GM19025 (cell line): ENCODE results near the gene PEMT.

Experiments used
- ATAC-seq: cut with Tn5 transposase; IDR thresholded peaks from one replicate; pipeline ENCODE4 v1.9.1; 2021; ENCODE audit warnings: mild to moderate bottlenecking, low read depth, moderate library complexity; ENCODE audit not compliant: unreplicated experiment

The PEMT gene

GRCh38 chr17:17506181-17506741 lies 85.2 kb downstream of the PEMT start:
- ATAC-seq = no peak

DNA sequence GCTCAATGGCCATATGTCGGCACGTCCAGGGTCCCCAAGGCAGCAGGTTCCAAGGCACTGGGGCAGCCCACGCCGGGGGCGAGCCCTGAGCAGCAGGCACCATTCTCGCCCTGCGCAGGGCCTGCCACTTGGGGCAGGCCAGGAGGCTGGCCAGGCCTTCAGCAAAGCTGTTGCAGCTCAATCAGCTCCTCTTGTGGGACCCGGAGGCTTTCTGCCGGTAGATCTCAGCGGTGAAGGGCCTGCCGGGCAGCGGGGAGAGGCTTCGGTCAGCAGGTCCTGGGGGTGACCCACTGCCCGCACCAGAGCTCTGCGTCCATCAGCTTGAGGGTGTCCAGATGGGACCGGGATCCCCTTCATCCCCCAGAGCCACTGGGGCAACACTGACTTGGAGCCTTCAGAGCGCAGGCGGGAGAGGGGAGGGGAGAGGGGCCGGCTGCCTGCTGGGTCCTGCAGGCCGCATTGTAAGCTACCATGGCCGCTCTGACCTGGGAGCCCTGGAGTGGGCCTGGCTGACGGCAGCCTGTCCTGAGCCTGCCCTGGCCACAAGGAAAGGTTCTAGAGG lies 85.8 kb downstream of the PEMT start:
- ATAC-seq = no peak

DNA sequence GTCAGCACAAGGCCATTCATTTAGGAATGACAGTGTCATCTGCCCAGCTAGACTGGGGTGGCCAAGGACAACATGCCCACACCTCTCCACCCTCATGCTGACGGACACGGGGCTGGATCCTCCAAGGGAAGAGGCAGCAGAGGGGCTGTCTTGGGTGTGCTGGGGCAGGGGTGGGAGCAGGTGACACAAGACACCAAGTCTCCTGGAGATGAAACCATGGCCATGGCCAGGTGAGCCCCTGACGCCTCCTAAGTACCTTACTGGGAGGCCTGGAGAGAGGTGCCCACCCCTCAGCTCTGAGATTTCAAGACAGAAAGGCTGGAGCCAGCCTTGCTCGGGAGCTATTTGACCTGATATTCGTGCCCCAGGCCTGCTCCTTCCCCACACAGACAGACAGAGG lies 86.4 kb downstream of the PEMT start:
- no peak for ATAC-seq

GRCh38 chr17:17504341-17505140 lies 87.0 kb downstream of the PEMT start:
- no peak for ATAC-seq

DNA sequence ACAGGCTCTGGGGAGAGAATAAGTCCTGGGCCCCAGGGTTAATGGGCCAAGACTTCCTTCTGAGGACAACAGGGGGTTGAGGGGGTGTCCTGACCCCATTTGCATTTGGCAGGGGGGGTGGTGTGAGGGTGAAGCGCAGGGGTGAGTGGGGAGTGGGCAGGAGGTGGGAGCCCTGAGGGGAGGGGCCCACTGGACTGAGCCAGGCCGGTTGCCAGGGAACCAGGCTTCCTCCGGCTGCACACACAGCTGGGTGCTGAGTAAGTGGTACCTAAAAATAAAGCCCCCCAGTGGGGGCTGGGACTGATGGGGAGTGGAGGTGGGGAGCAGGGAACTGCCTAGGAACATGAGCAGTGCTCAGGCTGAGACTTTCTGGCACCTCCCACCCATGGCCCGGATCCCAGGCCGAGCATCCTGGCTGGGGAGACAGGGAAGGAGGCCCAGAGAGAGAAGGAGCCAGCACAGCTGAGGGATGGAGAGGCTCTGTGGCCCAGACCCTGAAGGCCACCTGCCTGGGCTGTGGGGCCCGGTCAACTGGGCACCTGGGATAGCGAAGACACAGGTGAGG lies 87.9 kb downstream of the PEMT start:
- ATAC-seq = no peak

DNA sequence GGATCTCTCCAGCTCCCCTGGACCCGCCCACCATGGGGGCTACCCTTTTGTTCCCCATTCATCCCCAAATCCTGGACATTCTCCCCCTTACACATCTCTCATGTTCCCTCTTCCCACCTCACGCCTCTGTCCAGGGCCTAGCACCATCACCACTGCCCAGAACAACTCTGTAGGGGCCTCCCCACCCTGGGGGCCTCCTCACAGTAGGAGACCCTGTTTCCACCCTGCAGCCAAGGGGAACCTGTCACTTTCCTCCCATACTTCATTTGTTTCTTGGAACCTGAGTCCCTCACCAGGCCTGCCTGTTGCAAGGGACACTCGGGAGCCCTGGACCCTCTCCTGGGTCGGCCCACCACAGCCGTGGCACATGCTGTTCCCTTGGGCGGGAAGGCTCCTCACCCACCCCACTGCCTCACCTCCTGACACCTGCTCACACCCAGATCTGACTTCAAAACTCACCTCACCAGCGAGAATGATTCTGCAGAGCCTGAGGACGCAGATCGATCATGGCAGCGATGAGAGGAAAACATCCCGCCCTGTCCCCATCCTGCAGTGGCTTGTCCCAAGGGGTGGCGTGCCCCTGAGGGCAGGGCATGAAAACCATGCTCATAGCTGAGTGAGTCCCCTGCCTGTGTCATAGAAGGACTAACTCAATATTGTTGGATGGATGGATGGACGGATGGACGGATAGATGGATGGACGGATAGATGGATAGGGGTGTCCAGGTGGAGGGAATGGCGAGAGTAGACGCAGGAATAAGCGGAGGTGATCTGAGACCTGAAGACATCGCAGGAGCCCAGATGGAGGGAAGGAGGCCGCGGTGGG lies 88.6 kb downstream of the PEMT start:
- ATAC-seq = no peak

- ATAC-seq = no peak
These were observed 90.4 kb downstream of the PEMT start for GRCh38 chr17:17500999-17501605.

DNA sequence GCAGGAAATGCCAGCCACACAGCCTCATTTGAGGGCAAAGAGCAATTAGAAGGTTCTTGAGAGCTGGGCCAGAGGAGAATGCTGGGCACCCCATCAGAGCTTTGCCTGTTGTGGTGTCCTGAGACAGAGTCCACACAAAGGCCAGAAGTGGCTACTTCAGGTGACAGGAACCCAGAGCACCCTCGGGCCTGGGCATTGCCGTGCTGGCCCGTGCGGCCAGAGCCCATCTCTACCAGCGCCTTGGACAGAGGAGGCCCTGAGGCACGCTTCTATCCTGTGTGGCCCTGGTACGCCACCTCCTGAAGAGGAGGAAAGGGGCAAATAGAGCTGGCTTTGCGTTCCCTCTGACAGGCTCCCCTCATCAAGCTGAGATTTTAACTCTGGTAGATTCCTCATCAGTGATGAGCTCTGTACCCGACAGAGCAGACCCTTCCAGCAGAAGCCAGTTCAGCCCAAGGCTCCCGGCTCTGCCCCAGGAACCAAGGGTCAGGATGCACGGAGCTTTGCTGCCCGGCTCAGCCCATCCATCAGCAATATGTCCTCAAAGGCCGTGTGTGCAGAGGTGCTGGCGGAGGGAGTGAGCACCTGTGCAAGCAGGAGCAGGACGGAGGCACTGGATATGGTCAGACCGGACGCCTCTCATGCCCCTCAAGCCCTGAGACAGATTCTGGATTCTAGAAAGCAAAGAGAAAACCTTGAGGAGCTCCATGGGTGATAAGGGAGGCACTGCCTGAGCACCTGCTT lies 91.9 kb downstream of the PEMT start:
- no peak for ATAC-seq

- ATAC-seq = no peak
These were observed 92.8 kb downstream of the PEMT start for GRCh38 chr17:17498606-17499301.

DNA sequence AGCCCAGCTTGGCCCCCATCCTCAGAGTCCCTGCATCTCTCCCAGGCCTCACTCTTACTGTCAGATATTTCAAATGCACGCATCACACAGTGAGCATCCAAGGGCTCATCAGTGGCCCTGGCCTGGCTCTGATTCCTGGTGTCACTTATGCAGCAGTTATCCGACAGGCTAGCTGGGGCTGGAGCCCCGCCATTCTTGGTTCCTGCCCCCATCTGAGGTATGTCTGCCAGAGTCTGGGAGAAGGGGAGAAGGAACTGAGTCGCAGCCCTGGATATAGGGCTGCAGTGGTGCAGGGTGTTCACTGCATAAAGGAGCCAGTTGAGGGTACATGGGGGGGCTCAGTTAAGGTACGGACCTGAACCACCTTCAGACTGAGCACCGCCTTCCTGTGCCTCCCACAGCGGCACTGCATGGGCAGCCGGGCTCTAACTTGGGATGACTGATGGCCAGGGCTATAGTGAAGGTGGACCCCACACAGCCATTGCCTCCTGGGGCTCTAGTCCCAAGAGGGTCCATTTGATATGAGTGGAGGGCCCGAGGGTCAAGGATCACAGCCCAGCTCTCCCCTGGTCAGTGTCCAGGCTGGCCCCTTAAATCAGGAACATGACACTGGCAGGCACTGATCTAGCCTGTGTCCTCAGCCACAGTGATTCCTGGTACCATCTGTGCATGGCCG lies 93.5 kb downstream of the PEMT start:
- ATAC-seq = no peak

DNA sequence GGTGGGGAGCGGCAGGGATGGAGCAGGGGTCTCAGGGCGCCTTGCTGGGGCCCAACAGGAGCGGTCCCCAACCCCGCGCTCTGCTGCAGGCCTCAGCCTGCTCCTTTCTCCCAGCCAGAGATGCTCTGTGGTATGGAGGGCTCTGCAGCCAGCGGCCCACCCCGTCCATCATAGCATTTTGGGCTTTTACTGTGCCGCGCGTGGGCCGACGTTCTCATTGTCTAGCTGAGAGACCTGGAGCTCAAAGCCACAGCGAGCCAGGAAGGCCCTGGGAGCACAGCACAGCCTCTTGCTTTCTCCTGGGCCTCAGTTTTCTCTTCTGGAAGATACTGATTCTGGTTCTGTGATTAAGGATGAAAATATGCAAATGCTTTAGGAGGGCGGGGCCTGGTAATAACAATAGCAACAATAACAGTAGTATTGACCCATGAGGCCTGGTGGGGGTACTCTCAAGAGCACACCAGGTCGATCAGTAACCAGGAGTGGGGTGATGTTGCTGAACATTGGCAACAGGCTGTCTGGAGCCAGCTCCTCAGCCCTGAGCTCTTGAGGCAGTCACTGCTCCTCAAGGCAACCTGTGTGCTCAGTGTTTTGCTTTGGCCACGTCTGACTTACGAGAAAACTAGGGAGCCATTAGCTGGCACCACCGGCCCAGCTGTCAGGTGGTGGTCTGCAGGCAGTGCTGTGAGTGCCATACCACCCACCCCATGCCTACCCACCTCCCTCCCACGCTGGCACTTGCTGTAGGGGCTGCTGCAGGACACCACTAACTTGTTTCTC lies 94.3 kb downstream of the PEMT start:
- ATAC-seq = no peak

DNA sequence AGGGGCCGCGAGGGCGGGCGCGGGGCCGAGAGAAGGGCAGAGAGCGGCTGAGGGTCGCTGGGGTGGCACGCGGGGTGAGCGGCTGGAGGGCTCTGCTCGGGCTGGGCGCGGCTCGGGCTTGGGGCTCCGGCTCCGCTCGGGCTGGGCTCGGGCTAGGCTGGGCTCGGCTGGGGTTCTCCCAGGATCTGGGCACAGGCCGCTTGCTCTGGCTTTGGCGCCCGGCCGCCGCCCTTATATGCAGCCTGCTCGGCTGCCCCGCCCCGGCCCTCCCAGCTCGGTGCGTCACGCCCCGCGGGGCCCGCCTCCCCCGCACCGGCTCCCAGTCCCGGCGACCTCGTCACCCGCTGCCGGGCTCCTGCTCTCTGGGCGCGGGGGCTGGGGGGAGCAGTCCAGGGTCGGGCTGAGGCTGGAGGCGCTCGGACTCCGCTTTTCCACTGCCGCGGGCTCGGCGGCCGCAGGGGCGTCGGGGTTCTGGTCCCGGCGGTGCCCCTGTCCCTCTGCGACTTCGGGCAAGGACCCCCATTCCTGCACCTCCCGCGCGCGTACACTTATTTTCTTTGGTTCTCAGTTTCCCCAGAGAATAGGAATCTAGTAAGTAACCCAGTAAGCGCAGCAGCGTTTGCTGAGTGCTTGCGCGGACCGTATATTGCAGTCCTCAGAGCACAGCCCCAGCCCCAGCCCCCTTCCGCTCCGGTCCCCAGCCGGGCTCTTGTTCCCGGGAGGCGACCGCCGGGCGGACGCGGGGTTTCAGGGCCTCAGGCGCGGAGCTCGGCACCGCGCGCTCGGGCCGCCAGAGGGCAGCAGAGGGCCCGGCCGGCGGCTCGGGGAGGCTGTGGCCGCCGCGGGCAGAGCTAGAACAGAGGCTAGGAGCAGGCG lies 95.1 kb downstream of the PEMT start, which contains the start of gene RASD1:
Gene RASD1, minus strand, starts transcription at position 207 of the 876 bp plus-strand sequence. CDS start 214 bp downstream, outside the sequence.
- peak; percentile 60 for ATAC-seq

DNA sequence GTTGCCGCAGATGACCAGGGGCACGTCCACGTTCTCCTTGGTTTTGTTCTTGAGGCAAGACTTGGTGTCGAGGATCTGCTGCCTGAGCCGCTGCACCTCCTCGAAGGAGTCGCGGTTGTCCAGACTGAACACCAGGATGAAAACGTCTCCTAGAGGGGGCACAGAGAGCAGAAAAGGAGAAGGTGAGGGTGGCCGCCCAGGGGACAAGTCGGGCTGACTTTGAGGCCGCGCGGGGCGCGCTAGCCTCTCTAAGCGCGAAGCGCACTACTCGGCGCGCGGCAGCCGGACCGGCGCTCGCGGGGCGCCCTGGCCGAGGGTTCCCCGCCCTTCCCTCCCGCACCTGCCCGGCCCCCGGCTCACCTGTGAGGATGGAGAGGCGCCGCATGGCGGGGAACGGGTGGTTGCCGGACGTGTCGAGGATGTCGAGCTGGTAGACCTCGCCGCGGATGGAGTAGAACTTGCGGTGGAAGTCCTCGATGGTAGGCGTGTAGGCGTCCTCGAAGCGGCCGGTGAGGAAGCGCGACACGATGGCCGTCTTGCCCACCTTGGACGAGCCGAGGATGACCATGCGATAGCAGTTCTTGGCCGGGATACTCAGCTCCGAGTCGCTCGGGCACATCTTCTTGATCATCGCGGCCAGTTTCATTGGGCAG lies 95.8 kb downstream of the PEMT start:
- ATAC-seq = no peak

GRCh38 chr17:17494870-17495535 lies 96.5 kb downstream of the PEMT start:
- ATAC-seq = no peak

DNA sequence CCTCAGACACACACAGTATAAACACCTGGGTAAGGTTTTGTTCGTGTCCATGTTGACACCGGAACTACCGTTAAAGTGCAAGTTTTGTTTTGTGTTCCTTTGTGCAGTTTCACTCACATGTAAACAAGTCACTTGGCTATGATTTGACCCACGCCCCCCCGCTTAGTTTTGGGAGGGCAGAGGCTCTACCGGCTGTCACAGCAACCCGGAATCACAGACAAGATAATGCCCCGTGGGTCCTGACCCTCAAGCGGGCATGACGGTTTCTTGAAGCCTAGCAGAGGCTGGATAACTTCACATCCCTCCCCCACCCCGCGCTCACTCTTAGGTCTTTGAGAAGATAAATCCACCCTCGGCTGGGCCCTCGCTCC lies 97.0 kb downstream of the PEMT start:
- ATAC-seq = no peak

DNA sequence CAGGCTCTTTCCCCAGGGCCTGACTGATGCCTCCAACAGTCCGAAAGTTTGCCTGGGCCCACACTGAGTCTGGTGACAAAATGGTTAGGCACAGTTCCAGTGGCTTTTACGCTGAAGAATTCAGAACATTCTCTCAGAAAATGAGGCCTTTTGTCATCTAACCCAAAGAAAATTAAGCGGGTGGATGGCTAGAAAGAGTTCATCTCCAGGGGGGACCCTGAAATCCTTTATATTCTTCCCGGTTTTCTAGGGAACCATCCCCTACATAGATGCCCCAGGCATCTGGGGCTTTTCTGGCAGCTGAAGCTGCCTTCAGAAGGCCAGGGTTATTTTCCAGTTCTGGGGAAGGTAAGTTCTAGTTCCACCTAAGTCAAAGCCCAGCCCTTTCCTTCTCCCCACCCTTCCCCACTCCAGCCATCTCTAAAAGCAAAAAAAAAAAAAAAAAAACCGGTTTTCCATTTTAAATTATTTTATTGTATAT lies 97.5 kb downstream of the PEMT start:
- ATAC-seq = no peak
